Neural progenitor cell (in vitro differentiated cells): Measurements from ENCODE around the gene HOXA2. TPM values are rescaled to one million over a fixed set of nuclear protein-coding genes. Genes with fewer than 3 reads are reported as not detected.

ENCODE experiments used
- DNase-seq: peaks from one replicate; pipeline ENCODE4 v3.0.0-alpha.2; 2016; ENCODE audit warnings: low spot score
- H2AFZ ChIP-seq: fragments of 200-600 bp; sonication (generic); replicated peaks from 2 replicates; pipeline ENCODE4 v1.6.1; 2016; ENCODE audit warnings: antibody characterized with exemption
- H3F3A ChIP-seq: fragments of 200-600 bp; sonication (generic); 2 replicates; pipeline ENCODE4 v1.6.1; 2016; ENCODE audit warnings: antibody characterized with exemption, low read depth
- H3K27ac ChIP-seq: fragments of 200-600 bp; sonication (generic); 2 replicates; pipeline ENCODE4 v1.5.1; 2016; ENCODE audit warnings: mild to moderate bottlenecking
- H3K27me3 ChIP-seq: fragments of 200-600 bp; sonication (generic); 2 replicates; pipeline ENCODE4 v1.6.1; 2016; ENCODE audit warnings: mild to moderate bottlenecking, moderate library complexity
- H3K36me3 ChIP-seq: fragments of 200-600 bp; sonication (generic); 2 replicates; pipeline ENCODE4 v1.5.1; 2016
- H3K4me1 ChIP-seq: fragments of 200-600 bp; sonication (generic); 2 replicates; pipeline ENCODE4 v1.6.1; 2016; ENCODE audit warnings: mixed run types
- H3K4me2 ChIP-seq: fragments of 200-600 bp; sonication (generic); 2 replicates; pipeline ENCODE4 v1.6.1; 2016
- H3K4me3 ChIP-seq: fragments of 200-600 bp; sonication (generic); 2 replicates; pipeline ENCODE4 v1.5.1; 2016
- H3K79me2 ChIP-seq: fragments of 200-600 bp; sonication (generic); 2 replicates; pipeline ENCODE4 v1.6.1; 2016; ENCODE audit warnings: low read depth
- H3K9ac ChIP-seq: fragments of 200-600 bp; sonication (generic); 2 replicates; pipeline ENCODE4 v1.6.1; 2016
- H3K9me3 ChIP-seq: fragments of 200-600 bp; sonication (generic); 2 replicates; pipeline ENCODE4 v1.5.1; 2016; ENCODE audit warnings: low read depth
- H4K20me1 ChIP-seq: fragments of 200-600 bp; sonication (generic); 2 replicates; pipeline ENCODE4 v1.6.1; 2016; ENCODE audit warnings: low read depth
- H3K27ac Mint-ChIP-seq: 3 replicates; pipeline ENCODE4 v1.8.0; 2021; ENCODE audit warnings: mixed read lengths
- H3K27me3 Mint-ChIP-seq: 2 replicates; pipeline ENCODE4 v1.8.0; 2022; ENCODE audit warnings: low read depth, mild to moderate bottlenecking, inconsistent platforms, moderate library complexity, mixed read lengths; ENCODE audit not compliant: insufficient read depth
- H3K36me3 Mint-ChIP-seq: 3 replicates; pipeline ENCODE4 v1.8.0; 2021; ENCODE audit warnings: mixed read lengths
- H3K4me1 Mint-ChIP-seq: 3 replicates; pipeline ENCODE4 v1.8.0; 2021; ENCODE audit warnings: mixed read lengths
- H3K4me3 Mint-ChIP-seq: 3 replicates; pipeline ENCODE4 v1.8.0; 2021; ENCODE audit warnings: mild to moderate bottlenecking, moderate library complexity, mixed read lengths
- H3K9me3 Mint-ChIP-seq: 3 replicates; pipeline ENCODE4 v1.8.0; 2020; ENCODE audit warnings: mixed read lengths
- EZH2 ChIP-seq: fragments of 200-600 bp; sonication (generic); IDR thresholded peaks from 2 replicates; pipeline ENCODE4 v1.6.1; 2017; ENCODE audit warnings: antibody characterized with exemption, mild to moderate bottlenecking, moderate library complexity
- EZH2phosphoT487 ChIP-seq: fragments of 200-600 bp; sonication (generic); IDR thresholded peaks from 2 replicates; pipeline ENCODE4 v1.6.1; 2017; ENCODE audit warnings: antibody characterized with exemption
- total RNA-seq: library from RNA; depleted of rRNA; stranded (reverse); fragments of >200 nt; gene quantifications from 2 replicates; pipeline ENCODE4 v1.2.3, GENCODE V29; 2015; ENCODE audit warnings: low replicate concordance
- TF ChIP-seq, protein P1 (sequence below): fragments of 200-600 bp; sonication (generic); IDR thresholded peaks from 2 replicates; pipeline ENCODE4 v1.5.1; 2017; ENCODE audit warnings: antibody characterized with exemption, mild to moderate bottlenecking

The HOXA2 gene
- total RNA-seq, 1 donor from 2014 or later, result not detected

DNA sequence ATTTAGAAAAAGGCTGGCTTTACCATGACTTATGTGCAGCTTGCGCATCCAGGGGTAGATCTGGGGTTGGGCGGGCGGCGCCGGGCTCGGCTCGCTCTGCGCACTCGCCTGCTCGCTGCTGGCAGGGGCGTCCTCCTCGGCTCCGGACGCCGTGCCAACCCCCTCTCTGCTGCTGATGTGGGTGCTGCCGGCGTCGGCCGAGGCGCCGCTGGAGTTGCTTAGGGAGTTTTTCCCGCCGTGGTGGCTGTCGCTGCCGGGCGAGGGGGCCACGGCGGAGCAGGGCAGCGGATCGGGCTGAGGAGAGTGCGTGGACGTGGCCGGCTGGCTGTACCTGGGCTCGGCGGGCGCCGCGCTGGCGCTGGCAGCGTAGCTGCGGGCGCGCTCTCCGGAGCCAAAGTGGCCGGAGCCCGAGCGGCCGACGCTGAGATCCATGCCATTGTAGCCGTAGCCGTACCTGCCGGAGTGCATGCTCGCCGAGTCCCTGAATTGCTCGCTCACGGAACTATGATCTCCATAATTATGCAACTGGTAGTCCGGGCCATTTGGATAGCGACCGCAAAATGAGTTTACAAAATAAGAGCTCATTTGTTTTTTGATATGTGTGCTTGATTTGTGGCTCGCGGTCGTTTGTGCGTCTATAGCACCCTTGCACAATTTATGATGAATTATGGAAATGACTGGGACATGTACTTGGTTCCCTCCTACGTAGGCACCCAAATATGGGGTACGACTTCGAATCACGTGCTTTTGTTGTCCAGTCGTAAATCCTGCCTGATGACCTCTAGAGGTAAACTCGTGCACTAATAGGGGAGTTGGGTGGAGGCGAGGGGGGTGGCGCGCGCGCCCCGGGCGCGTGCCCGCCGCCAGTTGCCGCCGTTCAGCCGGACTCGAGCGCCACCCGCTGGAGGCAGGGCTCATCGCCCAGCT lies 40.8 kb upstream of the HOXA2 start, which contains the start of gene HOXA5:
Gene HOXA5 (minus strand): TSS at position 659 of the 927 bp plus-strand sequence. CDS start 74 bp downstream, at position 585.
- H3K4me3 Mint-ChIP-seq, result peak within 1 kb of the TSS; percentile 72

DNA sequence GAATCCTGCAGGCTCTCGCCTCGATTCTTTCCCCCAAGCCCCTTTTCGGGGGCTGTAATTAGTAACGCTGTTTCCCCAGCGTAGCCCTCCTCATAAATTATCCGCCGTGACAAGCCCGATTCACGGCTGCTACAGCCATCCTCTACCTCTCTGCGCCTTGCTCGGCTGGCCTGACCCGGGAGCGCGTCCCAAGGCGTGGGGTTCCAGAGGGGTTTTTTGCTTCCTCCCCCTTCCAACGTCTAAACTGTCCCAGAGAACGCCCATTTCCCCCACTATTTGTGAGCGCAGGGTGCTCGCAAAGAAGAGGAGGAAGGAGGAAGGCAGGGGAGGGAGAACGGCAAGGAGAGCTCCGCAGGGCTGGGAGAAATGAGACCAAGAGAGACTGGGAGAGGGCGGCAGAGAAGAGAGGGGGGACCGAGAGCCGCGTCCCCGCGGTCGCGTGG lies 40.1 kb upstream of the HOXA2 start:
- Histone ChIP-seq H3K4me1 (peaks cover 10% of the 10 kb centered on the region), H3K36me3 (no peaks in the 10 kb centered on the region), H3K79me2 (no peaks in the 10 kb centered on the region), H3F3A (no peaks in the 10 kb centered on the region), H2AFZ (peak overlapping the region; percentile 9), H3K27me3 (peaks cover 100% of the 10 kb centered on the region), H3K27ac (no peak overlapping the region), H4K20me1 (peaks cover 95% of the 10 kb centered on the region), H3K9me3 (no peaks in the 10 kb centered on the region), H3K4me2 (peak overlapping the region; percentile 81), H3K9ac (no peak overlapping the region), H3K4me3 (peak overlapping the region; percentile 41)
- peaks cover 90% of the 10 kb centered on the region for H3K27me3 Mint-ChIP-seq
- TF ChIP-seq, protein P1, sequence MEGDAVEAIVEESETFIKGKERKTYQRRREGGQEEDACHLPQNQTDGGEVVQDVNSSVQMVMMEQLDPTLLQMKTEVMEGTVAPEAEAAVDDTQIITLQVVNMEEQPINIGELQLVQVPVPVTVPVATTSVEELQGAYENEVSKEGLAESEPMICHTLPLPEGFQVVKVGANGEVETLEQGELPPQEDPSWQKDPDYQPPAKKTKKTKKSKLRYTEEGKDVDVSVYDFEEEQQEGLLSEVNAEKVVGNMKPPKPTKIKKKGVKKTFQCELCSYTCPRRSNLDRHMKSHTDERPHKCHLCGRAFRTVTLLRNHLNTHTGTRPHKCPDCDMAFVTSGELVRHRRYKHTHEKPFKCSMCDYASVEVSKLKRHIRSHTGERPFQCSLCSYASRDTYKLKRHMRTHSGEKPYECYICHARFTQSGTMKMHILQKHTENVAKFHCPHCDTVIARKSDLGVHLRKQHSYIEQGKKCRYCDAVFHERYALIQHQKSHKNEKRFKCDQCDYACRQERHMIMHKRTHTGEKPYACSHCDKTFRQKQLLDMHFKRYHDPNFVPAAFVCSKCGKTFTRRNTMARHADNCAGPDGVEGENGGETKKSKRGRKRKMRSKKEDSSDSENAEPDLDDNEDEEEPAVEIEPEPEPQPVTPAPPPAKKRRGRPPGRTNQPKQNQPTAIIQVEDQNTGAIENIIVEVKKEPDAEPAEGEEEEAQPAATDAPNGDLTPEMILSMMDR, result no peak
- TF ChIP-seq EZH2, result peak; percentile 98
- TF ChIP-seq EZH2phosphoT487, result peak; percentile 99
- no peak for DNase-seq
- peaks cover 25% of the 10 kb centered on the region for H3K9me3 Mint-ChIP-seq
- H3K4me3 Mint-ChIP-seq, result peak overlapping the region; percentile 72
- peaks cover 8% of the 10 kb centered on the region for H3K4me1 Mint-ChIP-seq
- no peak overlapping the region for H3K27ac Mint-ChIP-seq
- no peaks in the 10 kb centered on the region for H3K36me3 Mint-ChIP-seq

More for the DNA sequence above, 40.8 kb upstream of the HOXA2 start, which contains the start of gene HOXA5:
- peak; percentile 90 for DNase-seq
- Histone ChIP-seq H3K9me3 (no peaks in the 10 kb centered on the region), H3K4me3 (peak within 1 kb of the TSS; percentile 41), H3K4me2 (peak within 1 kb of the TSS; percentile 81), H3F3A (no peaks in the 10 kb centered on the region), H3K4me1 (peaks cover 10% of the 10 kb centered on the region), H3K36me3 (no peaks in the 10 kb centered on the region), H3K79me2 (no peaks in the 10 kb centered on the region), H3K9ac (no peak within 1 kb of the TSS), H3K27me3 (peaks cover 100% of the 10 kb centered on the region), H2AFZ (peak within 1 kb of the TSS; percentile 9), H4K20me1 (peaks cover 88% of the 10 kb centered on the region), H3K27ac (no peak within 1 kb of the TSS)
- H3K4me1 Mint-ChIP-seq, result peaks cover 8% of the 10 kb centered on the region
- H3K27ac Mint-ChIP-seq, result no peak within 1 kb of the TSS
- TF ChIP-seq EZH2phosphoT487 (peak; percentile 95), EZH2 (peak; percentile 95)
- TF ChIP-seq, protein P1, result peak; percentile 92
- H3K36me3 Mint-ChIP-seq, result no peaks in the 10 kb centered on the region
- peaks cover 25% of the 10 kb centered on the region for H3K9me3 Mint-ChIP-seq
- H3K27me3 Mint-ChIP-seq, result peaks cover 88% of the 10 kb centered on the region

DNA sequence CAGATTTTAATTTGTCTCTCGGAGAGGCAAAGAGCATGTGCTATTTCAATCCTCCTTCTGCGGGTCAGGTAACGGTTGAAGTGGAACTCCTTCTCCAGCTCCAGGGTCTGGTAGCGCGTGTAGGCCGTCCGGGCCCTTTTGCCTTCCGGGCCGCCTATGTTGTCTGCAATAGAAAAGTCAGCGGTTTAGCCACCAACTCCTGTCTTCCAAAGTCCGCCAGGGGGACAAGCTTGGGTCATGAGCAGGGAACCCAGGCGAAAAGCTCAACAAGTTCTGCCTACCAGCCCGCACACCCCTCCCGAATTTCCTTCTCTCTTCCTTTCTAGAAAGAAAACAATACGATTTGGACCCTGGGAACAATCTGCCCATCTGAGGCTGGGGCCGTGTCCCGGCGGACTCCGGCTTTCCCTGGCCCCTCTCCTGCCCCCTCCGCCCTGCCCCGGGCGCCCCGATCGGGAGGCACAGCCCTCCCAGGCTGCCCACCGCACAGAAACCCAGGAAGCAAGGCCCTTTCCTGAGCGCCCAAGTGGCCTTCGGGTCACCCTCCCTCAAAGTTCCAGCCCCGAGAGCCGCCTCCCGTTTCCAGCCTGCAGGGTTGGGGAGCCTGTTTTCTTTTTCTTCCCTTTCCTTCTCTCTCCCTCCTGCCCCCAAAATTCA lies 39.6 kb upstream of the HOXA2 start:
- H3K4me2 ChIP-seq, result no peak overlapping the region
- peaks cover 100% of the 10 kb centered on the region for H3K27me3 ChIP-seq
- no peak overlapping the region for H2AFZ ChIP-seq
- H3K27me3 Mint-ChIP-seq, result peaks cover 90% of the 10 kb centered on the region
- H3K36me3 ChIP-seq, result no peaks in the 10 kb centered on the region
- peaks cover 8% of the 10 kb centered on the region for H3K4me1 Mint-ChIP-seq
- peaks cover 95% of the 10 kb centered on the region for H4K20me1 ChIP-seq
- TF ChIP-seq EZH2phosphoT487, result no peak
- TF ChIP-seq, protein P1, result peak; percentile 33
- no peaks in the 10 kb centered on the region for H3F3A ChIP-seq
- no peak overlapping the region for H3K4me3 ChIP-seq
- H3K9me3 Mint-ChIP-seq, result peaks cover 23% of the 10 kb centered on the region
- H3K27ac ChIP-seq, result no peak overlapping the region
- H3K9ac ChIP-seq, result no peak overlapping the region
- no peaks in the 10 kb centered on the region for H3K9me3 ChIP-seq
- DNase-seq, result peak; percentile 73
- H3K4me1 ChIP-seq, result peaks cover 10% of the 10 kb centered on the region
- H3K27ac Mint-ChIP-seq, result no peak overlapping the region
- no peaks in the 10 kb centered on the region for H3K36me3 Mint-ChIP-seq
- H3K4me3 Mint-ChIP-seq, result peak overlapping the region; percentile 72
- no peaks in the 10 kb centered on the region for H3K79me2 ChIP-seq
